Suprapubic skin (tissue), 4 donors: ENCODE data around the gene WFDC5. TPM values are rescaled to one million over a fixed set of nuclear protein-coding genes. Genes with fewer than 3 reads are reported as not detected.

Source experiments
- DNase-seq, 2 donors: peaks; one replicate each; pipeline ENCODE4 v3.0.0-alpha.2; 2019; ENCODE audit warnings: low spot score in 2 of 2
- H3K27ac ChIP-seq: fragments of 200-600 bp; sonication (generic); one replicate; pipeline ENCODE4 v1.5.1; 2019
- H3K27me3 ChIP-seq: fragments of 200-600 bp; sonication (generic); one replicate; pipeline ENCODE4 v1.5.1; 2019
- H3K36me3 ChIP-seq: fragments of 200-600 bp; sonication (generic); one replicate; pipeline ENCODE4 v1.5.1; 2019
- H3K4me1 ChIP-seq: fragments of 200-600 bp; sonication (generic); one replicate; pipeline ENCODE4 v1.5.1; 2019
- H3K4me3 ChIP-seq: fragments of 200-600 bp; sonication (generic); one replicate; pipeline ENCODE4 v1.5.1; 2019; ENCODE audit warnings: mild to moderate bottlenecking
- H3K9me3 ChIP-seq: fragments of 200-600 bp; sonication (generic); one replicate; pipeline ENCODE4 v1.5.1; 2019
- CTCF ChIP-seq, 2 donors: fragments of 200-600 bp in 1 of 2; fragments of 450-650 bp in 1 of 2; sonication (generic) in 1 of 2; IDR thresholded peaks; one replicate each; pipeline ENCODE4 v1.5.1; 2016 to 2019; ENCODE audit warnings: antibody characterized with exemption in 2 of 2, mild to moderate bottlenecking in 1 of 2, moderate library complexity in 1 of 2
- EP300 ChIP-seq: sonication (generic); formaldehyde crosslinking; IDR thresholded peaks from one replicate; pipeline ENCODE4 v1.6.1; 2017; ENCODE audit warnings: antibody characterized with exemption
- POLR2A ChIP-seq, 2 donors: fragments of 450-650 bp; IDR thresholded peaks; one replicate each; pipeline ENCODE4 v1.6.1; 2017; ENCODE audit warnings: antibody characterized with exemption in 2 of 2, mild to moderate bottlenecking in 2 of 2, moderate library complexity in 2 of 2
- POLR2AphosphoS5 ChIP-seq, 3 donors: sonication (generic); formaldehyde crosslinking; IDR thresholded peaks; one replicate each; pipeline ENCODE4 v1.6.1; 2017; ENCODE audit warnings: antibody characterized with exemption in 3 of 3
- WGBS: methylation state at CpG from one replicate; pipeline ENCODE4 v1.1.5; 2018; 5-methylcytosine and 5-hydroxymethylcytosine counted together
- total RNA-seq, 4 donors: library from RNA; depleted of rRNA; stranded (reverse); fragments of >200 nt; gene quantifications; one replicate each; pipeline ENCODE4 v1.1.0, GENCODE V29; 2016

WFDC5 gene
- total RNA-seq, 4 donors from 2014 or later: 284 to 409 (median 356) TPM

GRCh38 chr20:45095805-45096238 is 19.2 kb downstream of the WFDC5 start:
- H3K4me3 ChIP-seq: no peak overlapping the region
- no peak overlapping the region for H3K27ac ChIP-seq
- peak in 1 of 2 donors; percentile 58 for DNase-seq
- WGBS: 10% methylated on average over 6 of the region's 7 CpGs
- H3K36me3 ChIP-seq: no peaks in the 10 kb centered on the region
- H3K27me3 ChIP-seq: peaks cover 32% of the 10 kb centered on the region
- H3K9me3 ChIP-seq: no peaks in the 10 kb centered on the region
- peak; percentile 25 to 74 for TF ChIP-seq CTCF (IDR thresholded peaks at IDR 0.05)
- TF ChIP-seq EP300: no peak
- TF ChIP-seq POLR2A (IDR thresholded peaks at IDR 0.05): no peak
- H3K4me1 ChIP-seq: peaks cover 24% of the 10 kb centered on the region

GRCh38 chr20:45094864-45095574 is 20.0 kb downstream of the WFDC5 start:
- Histone ChIP-seq H3K9me3 (no peaks in the 10 kb centered on the region), H3K27ac (no peak overlapping the region), H3K4me3 (no peak overlapping the region), H3K36me3 (no peaks in the 10 kb centered on the region), H3K4me1 (peaks cover 22% of the 10 kb centered on the region), H3K27me3 (peaks cover 32% of the 10 kb centered on the region)
- 95% methylated on average over 7 of the region's 11 CpGs for WGBS
- no peak for TF ChIP-seq EP300
- no peak for DNase-seq

GRCh38 chr20:45094201-45094600 is 20.8 kb downstream of the WFDC5 start:
- H3K4me1 ChIP-seq: peaks cover 18% of the 10 kb centered on the region
- H3K4me3 ChIP-seq: no peak overlapping the region
- TF ChIP-seq POLR2AphosphoS5 (IDR thresholded peaks at IDR 0.05) (no peak), CTCF (IDR thresholded peaks at IDR 0.05) (no peak), POLR2A (IDR thresholded peaks at IDR 0.05) (no peak), EP300 (no peak)
- WGBS: 85% methylated on average over 2 of the region's 2 CpGs
- H3K36me3 ChIP-seq: no peaks in the 10 kb centered on the region
- no peak for DNase-seq
- no peak overlapping the region for H3K27ac ChIP-seq
- no peaks in the 10 kb centered on the region for H3K9me3 ChIP-seq
- H3K27me3 ChIP-seq: peaks cover 25% of the 10 kb centered on the region

- H3K4me3 ChIP-seq: no peak overlapping the region
- H3K9me3 ChIP-seq: no peaks in the 10 kb centered on the region
- DNase-seq: no peak
- peaks cover 16% of the 10 kb centered on the region for H3K27me3 ChIP-seq
- no peak overlapping the region for H3K27ac ChIP-seq
- peaks cover 8% of the 10 kb centered on the region for H3K4me1 ChIP-seq
- H3K36me3 ChIP-seq: no peaks in the 10 kb centered on the region
- WGBS: 90% methylated on average over 7 of the region's 7 CpGs
- TF ChIP-seq EP300: no peak
- TF ChIP-seq POLR2A (IDR thresholded peaks at IDR 0.05): no peak
- TF ChIP-seq POLR2AphosphoS5 (IDR thresholded peaks at IDR 0.05): no peak
- TF ChIP-seq CTCF (IDR thresholded peaks at IDR 0.05): no peak
These were observed 22.1 kb downstream of the WFDC5 start for GRCh38 chr20:45092898-45093297.

GRCh38 chr20:45091366-45091765 is 23.6 kb downstream of the WFDC5 start:
- H3K36me3 ChIP-seq: no peaks in the 10 kb centered on the region
- H3K4me1 ChIP-seq: peaks cover 4% of the 10 kb centered on the region
- no peak overlapping the region for H3K27ac ChIP-seq
- H3K4me3 ChIP-seq: no peak overlapping the region
- no peaks in the 10 kb centered on the region for H3K9me3 ChIP-seq
- TF ChIP-seq EP300 (no peak), POLR2A (IDR thresholded peaks at IDR 0.05) (no peak), CTCF (IDR thresholded peaks at IDR 0.05) (no peak), POLR2AphosphoS5 (IDR thresholded peaks at IDR 0.05) (no peak)
- WGBS: 87% methylated on average over 3 of the region's 3 CpGs
- peaks cover 3% of the 10 kb centered on the region for H3K27me3 ChIP-seq
- no peak for DNase-seq
